Stimulated activated CD8-positive, alpha-beta memory T cell treated with anti-CD3 and anti-CD28 coated beads, Interleukin-4, amount 100 ng/mL, for 1 hour (primary cell): ENCODE measurements around the gene C5orf52.
"Not testable (repeated sequence)": the region's sequence is repeated elsewhere in the genome, so short reads cannot be mapped to it uniquely, and the experiment has no call there.

ENCODE experiments used
- DNase-seq, 2 donors: peaks; one replicate each; pipeline ENCODE4 v3.0.0-alpha.2; 2020; ENCODE audit warnings: low read depth in 2 of 2, low spot score in 1 of 2

C5orf52 gene

GRCh38 chr5:157677931-157678330 is 6.6 kb downstream of the C5orf52 start:
- DNase-seq = no peak

GRCh38 chr5:157679801-157680200 is 8.5 kb downstream of the C5orf52 start:
- DNase-seq = no peak

- no peak for DNase-seq
These were observed 8.9 kb downstream of the C5orf52 start for GRCh38 chr5:157680239-157680638.

- no peak for DNase-seq
These were observed 9.7 kb downstream of the C5orf52 start for GRCh38 chr5:157681048-157681447.

- DNase-seq = no peak
These were observed 10.9 kb downstream of the C5orf52 start for GRCh38 chr5:157682257-157682656.

GRCh38 chr5:157686276-157687197 is 15.2 kb downstream of the C5orf52 start:
- not testable (repeated sequence) for DNase-seq

GRCh38 chr5:157687198-157687554 is 15.8 kb downstream of the C5orf52 start:
- DNase-seq = no peak

GRCh38 chr5:157689942-157690689 is 18.8 kb downstream of the C5orf52 start:
- DNase-seq = no peak

GRCh38 chr5:157690690-157691433 is 19.5 kb downstream of the C5orf52 start:
- no peak for DNase-seq

GRCh38 chr5:157693816-157694215 is 22.5 kb downstream of the C5orf52 start:
- not testable (repeated sequence) for DNase-seq

GRCh38 chr5:157696154-157696553 is 24.8 kb downstream of the C5orf52 start:
- not testable (repeated sequence) for DNase-seq

- DNase-seq = not testable (repeated sequence)
These were observed 27.3 kb downstream of the C5orf52 start for GRCh38 chr5:157698674-157699073.

- no peak for DNase-seq
These were observed 32.4 kb downstream of the C5orf52 start for GRCh38 chr5:157703736-157704135.

GRCh38 chr5:157708866-157709265 is 37.5 kb downstream of the C5orf52 start:
- DNase-seq = no peak

GRCh38 chr5:157709346-157709745 is 38.0 kb downstream of the C5orf52 start:
- no peak for DNase-seq

- DNase-seq = no peak
These were observed 39.1 kb downstream of the C5orf52 start for GRCh38 chr5:157710431-157710830.

- DNase-seq = no peak
These were observed 39.5 kb downstream of the C5orf52 start for GRCh38 chr5:157710882-157711281.

- DNase-seq = no peak
These were observed 42.7 kb downstream of the C5orf52 start for GRCh38 chr5:157713830-157714595.

GRCh38 chr5:157714596-157714864 is 43.2 kb downstream of the C5orf52 start:
- no peak for DNase-seq

- no peak for DNase-seq
These were observed 47.2 kb downstream of the C5orf52 start for GRCh38 chr5:157718519-157718918.

GRCh38 chr5:157719245-157719644 is 47.9 kb downstream of the C5orf52 start:
- no peak for DNase-seq
